Fibroblast of the aortic adventitia (primary cell): ENCODE data around the gene DOP1A. TPM values are rescaled to one million over a fixed set of nuclear protein-coding genes. Genes with fewer than 3 reads are reported as not detected.

Experiments
- DNase-seq: peaks from one replicate; pipeline ENCODE4 v3.0.0-alpha.2; 2010; ENCODE audit warnings: low read depth
- H3K4me3 ChIP-seq: 2 replicates; pipeline ENCODE4 v1.5.1; 2011; ENCODE audit warnings: low read depth, mild to moderate bottlenecking, control low read depth, low read length, moderate library complexity
- total RNA-seq: library from RNA; depleted of rRNA; stranded (reverse); fragments of >200 nt; gene quantifications from 2 replicates; pipeline ENCODE4 v1.2.3, GENCODE V29; 2012; ENCODE audit warnings: low replicate concordance
- TF ChIP-seq, protein P1 (sequence below): IDR thresholded peaks from 2 replicates; pipeline ENCODE4 v1.5.1; 2011; ENCODE audit warnings: mild to moderate bottlenecking, low read length, control low read depth, inconsistent platforms; ENCODE audit not compliant: insufficient read depth

The DOP1A gene
- total RNA-seq, 1 donor, result 32.5 TPM

DNA sequence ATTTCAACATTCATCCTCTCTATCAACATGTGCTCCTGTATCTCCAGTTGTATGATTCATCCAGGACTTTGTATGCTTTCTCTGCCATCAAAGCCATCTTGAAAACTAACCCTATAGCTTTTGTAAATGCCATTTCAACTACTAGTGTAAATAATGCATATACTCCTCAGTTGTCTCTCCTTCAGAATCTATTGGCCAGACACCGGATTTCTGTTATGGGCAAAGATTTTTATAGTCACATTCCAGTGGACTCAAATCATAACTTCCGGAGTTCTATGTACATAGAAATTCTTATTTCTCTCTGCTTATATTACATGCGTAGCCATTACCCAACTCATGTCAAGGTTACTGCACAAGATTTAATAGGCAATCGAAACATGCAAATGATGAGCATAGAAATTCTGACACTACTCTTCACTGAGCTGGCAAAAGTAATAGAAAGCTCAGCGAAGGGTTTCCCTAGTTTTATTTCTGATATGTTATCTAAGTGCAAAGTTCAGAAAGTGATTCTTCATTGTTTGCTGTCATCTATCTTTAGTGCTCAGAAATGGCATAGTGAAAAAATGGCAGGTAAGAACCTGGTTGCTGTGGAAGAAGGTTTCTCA is 70.7 kb downstream of the DOP1A start:
- no peak for DNase-seq
- TF ChIP-seq, protein P1, sequence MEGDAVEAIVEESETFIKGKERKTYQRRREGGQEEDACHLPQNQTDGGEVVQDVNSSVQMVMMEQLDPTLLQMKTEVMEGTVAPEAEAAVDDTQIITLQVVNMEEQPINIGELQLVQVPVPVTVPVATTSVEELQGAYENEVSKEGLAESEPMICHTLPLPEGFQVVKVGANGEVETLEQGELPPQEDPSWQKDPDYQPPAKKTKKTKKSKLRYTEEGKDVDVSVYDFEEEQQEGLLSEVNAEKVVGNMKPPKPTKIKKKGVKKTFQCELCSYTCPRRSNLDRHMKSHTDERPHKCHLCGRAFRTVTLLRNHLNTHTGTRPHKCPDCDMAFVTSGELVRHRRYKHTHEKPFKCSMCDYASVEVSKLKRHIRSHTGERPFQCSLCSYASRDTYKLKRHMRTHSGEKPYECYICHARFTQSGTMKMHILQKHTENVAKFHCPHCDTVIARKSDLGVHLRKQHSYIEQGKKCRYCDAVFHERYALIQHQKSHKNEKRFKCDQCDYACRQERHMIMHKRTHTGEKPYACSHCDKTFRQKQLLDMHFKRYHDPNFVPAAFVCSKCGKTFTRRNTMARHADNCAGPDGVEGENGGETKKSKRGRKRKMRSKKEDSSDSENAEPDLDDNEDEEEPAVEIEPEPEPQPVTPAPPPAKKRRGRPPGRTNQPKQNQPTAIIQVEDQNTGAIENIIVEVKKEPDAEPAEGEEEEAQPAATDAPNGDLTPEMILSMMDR, result no peak
- H3K4me3 ChIP-seq, result no peak overlapping the region

- TF ChIP-seq, protein P1, result no peak
- no peak overlapping the region for H3K4me3 ChIP-seq
Observed at GRCh38 chr6:83138758-83139157, 71.3 kb downstream of the DOP1A start.

GRCh38 chr6:83151114-83151513 is 83.6 kb downstream of the DOP1A start:
- TF ChIP-seq, protein P1, result no peak
- no peak overlapping the region for H3K4me3 ChIP-seq
- no peak for DNase-seq

More at GRCh38 chr6:83138758-83139157, 71.3 kb downstream of the DOP1A start:
- DNase-seq, result no peak

- TF ChIP-seq, protein P1, result no peak
- no peak overlapping the region for H3K4me3 ChIP-seq
- DNase-seq, result no peak
Observed at GRCh38 chr6:83152913-83153312, 85.4 kb downstream of the DOP1A start.

DNA sequence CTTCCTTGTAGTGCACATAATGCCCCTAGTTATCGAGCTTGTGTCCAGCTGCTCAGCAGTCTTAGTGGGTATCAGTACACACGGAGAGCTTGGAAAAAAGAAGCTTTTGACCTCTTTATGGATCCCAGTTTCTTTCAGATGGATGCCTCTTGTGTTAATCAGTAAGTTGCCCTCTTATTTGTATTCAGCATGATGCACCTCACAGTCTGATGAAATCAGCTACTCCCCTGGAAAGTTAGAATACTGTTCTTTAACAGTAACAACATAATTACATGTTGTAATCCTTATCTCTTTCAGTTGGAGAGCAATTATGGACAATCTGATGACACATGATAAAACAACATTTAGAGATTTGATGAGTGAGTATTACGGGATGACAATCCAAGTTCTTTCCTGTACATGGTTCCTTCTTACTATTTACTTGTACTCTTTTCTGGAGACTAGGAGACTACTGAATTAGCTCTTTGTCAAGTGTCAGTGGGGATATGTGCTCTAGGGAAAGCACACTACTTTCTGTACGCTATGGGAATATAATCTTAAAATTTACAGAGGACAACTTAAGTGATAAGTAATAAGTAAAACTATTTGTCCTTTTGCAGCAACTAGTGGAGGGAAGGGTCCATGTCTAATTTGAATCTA is 86.5 kb downstream of the DOP1A start:
- TF ChIP-seq, protein P1, result no peak
- DNase-seq, result peak; percentile 16
- no peak overlapping the region for H3K4me3 ChIP-seq

DNA sequence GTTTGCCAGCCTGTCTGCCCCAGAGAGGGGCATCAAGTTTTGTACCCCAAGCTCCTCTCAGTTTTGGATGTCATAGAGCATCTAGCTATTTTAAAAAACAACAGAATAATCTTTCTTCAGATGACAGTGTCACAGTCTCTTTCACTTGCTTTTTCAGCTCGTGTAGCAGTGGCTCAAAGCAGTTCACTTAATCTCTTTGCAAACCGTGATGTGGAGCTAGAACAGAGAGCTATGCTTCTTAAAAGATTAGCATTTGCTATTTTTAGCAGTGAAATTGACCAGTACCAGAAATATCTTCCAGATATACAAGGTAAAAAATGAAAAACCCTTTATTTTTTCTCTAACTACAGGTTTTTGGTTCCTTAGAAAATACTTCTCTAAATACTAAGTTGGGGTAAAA is 88.3 kb downstream of the DOP1A start:
- TF ChIP-seq, protein P1, result no peak
- no peak for DNase-seq

More for the DNA sequence above, 88.3 kb downstream of the DOP1A start:
- no peak overlapping the region for H3K4me3 ChIP-seq
